HEK293 (cell line): ENCODE data around the gene NSFL1C.

ENCODE experiments used
- CTCF ChIA-PET: fragments of 350-600 bp; formaldehyde crosslinking; extraction: SDS; loops from one replicate; lab custom pipeline; 2021; ENCODE audit warnings: antibody characterized with exemption; lab: Yijun Ruan, JAX
- POLR2A ChIA-PET: fragments of 300-600 bp; formaldehyde crosslinking; extraction: SDS; loops from one replicate; lab custom pipeline; 2020; ENCODE audit warnings: antibody characterized with exemption, inconsistent platforms; lab: Yijun Ruan, JAX
- H3K27ac ChIP-seq: fragments of 200-500 bp; sonication (Bioruptor generic); 2 replicates; pipeline ENCODE4 v1.5.1; 2014; ENCODE audit warnings: low read depth, low read length, control low read depth, inconsistent platforms; ENCODE audit errors: extremely low read depth
- H3K36me3 ChIP-seq, 2 experiments: fragments of 200-500 bp in 1 of 2; sonication (Bioruptor generic) in 1 of 2; 1 replicate in 1 of 2; 2 replicates in 1 of 2; pipeline ENCODE4 v1.5.1; 2014 to 2017; ENCODE audit warnings: inconsistent platforms in 2 of 2, low read length in 2 of 2; ENCODE audit not compliant: control insufficient read depth in 2 of 2, insufficient read depth in 1 of 2
- H3K4me1 ChIP-seq: fragments of 200-500 bp; sonication (Bioruptor generic); 2 replicates; pipeline ENCODE4 v1.5.1; 2014; ENCODE audit warnings: mild to moderate bottlenecking, low read length, inconsistent platforms; ENCODE audit not compliant: control insufficient read depth, insufficient read depth
- H3K4me3 ChIP-seq: 2 replicates; pipeline ENCODE4 v1.5.1; 2011; ENCODE audit warnings: low read depth, mild to moderate bottlenecking, control low read depth, low read length, moderate library complexity
- H3K9me3 ChIP-seq: fragments of 200-500 bp; sonication (Bioruptor generic); 2 replicates; pipeline ENCODE4 v1.5.1; 2014; ENCODE audit warnings: low read depth, low read length, inconsistent platforms; ENCODE audit not compliant: control insufficient read depth, insufficient read depth
- HOXD13 ChIP-seq: sonication (generic); formaldehyde crosslinking; IDR thresholded peaks from 2 replicates; pipeline ENCODE4 v1.8.0; 2022; ENCODE audit warnings: missing genetic modification reagents, borderline replicate concordance
- SP7 ChIP-seq: fragments of 450-650 bp; formaldehyde crosslinking; IDR thresholded peaks from 2 replicates; pipeline ENCODE4 v1.5.1; 2016; ENCODE audit warnings: missing biosample characterization, missing genetic modification characterization
- TSHZ1 ChIP-seq: fragments of 450-650 bp; formaldehyde crosslinking; IDR thresholded peaks from 2 replicates; pipeline ENCODE4 v1.5.1; 2016; ENCODE audit warnings: missing biosample characterization, missing genetic modification characterization, borderline replicate concordance
- YY1 ChIP-seq: fragments of 450-650 bp; formaldehyde crosslinking; IDR thresholded peaks from 2 replicates; pipeline ENCODE4 v1.5.1; 2018; ENCODE audit warnings: missing biosample characterization, missing genetic modification characterization
- ZBTB11 ChIP-seq: fragments of 450-650 bp; formaldehyde crosslinking; conservative IDR thresholded peaks from 2 replicates; pipeline ENCODE4 v1.5.1; 2016; ENCODE audit warnings: low read depth, missing biosample characterization, missing genetic modification characterization
- ZNF133 ChIP-seq: fragments of 450-650 bp; formaldehyde crosslinking; IDR thresholded peaks from 2 replicates; pipeline ENCODE4 v1.5.1; 2016; ENCODE audit warnings: missing biosample characterization, missing genetic modification characterization
- ZNF138 ChIP-seq: fragments of 450-650 bp; formaldehyde crosslinking; IDR thresholded peaks from 2 replicates; pipeline ENCODE4 v1.5.1; 2016; ENCODE audit warnings: missing biosample characterization, missing genetic modification characterization, borderline replicate concordance
- ZNF169 ChIP-seq: fragments of 450-650 bp; formaldehyde crosslinking; IDR thresholded peaks from 2 replicates; pipeline ENCODE4 v1.5.1; 2016; ENCODE audit warnings: missing biosample characterization, missing genetic modification characterization
- ZNF202 ChIP-seq: fragments of 450-650 bp; formaldehyde crosslinking; IDR thresholded peaks from 2 replicates; pipeline ENCODE4 v1.5.1; 2016; ENCODE audit warnings: missing biosample characterization, missing genetic modification characterization, borderline replicate concordance
- ZNF24 ChIP-seq: fragments of 450-650 bp; formaldehyde crosslinking; IDR thresholded peaks from 2 replicates; pipeline ENCODE4 v1.5.1; 2016; ENCODE audit warnings: missing biosample characterization, missing genetic modification characterization
- ZNF292 ChIP-seq: fragments of 450-650 bp; formaldehyde crosslinking; IDR thresholded peaks from 2 replicates; pipeline ENCODE4 v1.5.1; 2016; ENCODE audit warnings: low read depth, missing biosample characterization, missing genetic modification characterization, borderline replicate concordance
- ZNF350 ChIP-seq: fragments of 450-650 bp; formaldehyde crosslinking; IDR thresholded peaks from 2 replicates; pipeline ENCODE4 v1.5.0; 2017; ENCODE audit warnings: missing biosample characterization, mild to moderate bottlenecking, missing genetic modification characterization
- ZNF510 ChIP-seq: fragments of 450-650 bp; formaldehyde crosslinking; IDR thresholded peaks from 2 replicates; pipeline ENCODE4 v1.5.1; 2018; ENCODE audit warnings: mild to moderate bottlenecking, missing genetic modification characterization, missing biosample characterization; ENCODE audit not compliant: insufficient replicate concordance
- ZNF561 ChIP-seq: fragments of 450-650 bp; IDR thresholded peaks from 2 replicates; pipeline ENCODE4 v1.5.1; 2018; ENCODE audit warnings: missing biosample characterization, missing genetic modification characterization, borderline replicate concordance
- ZNF585B ChIP-seq: fragments of 450-650 bp; formaldehyde crosslinking; IDR thresholded peaks from 2 replicates; pipeline ENCODE4 v1.5.1; 2016; ENCODE audit warnings: missing biosample characterization, missing genetic modification characterization
- ZNF623 ChIP-seq: fragments of 450-650 bp; formaldehyde crosslinking; IDR thresholded peaks from 2 replicates; pipeline ENCODE4 v1.5.1; 2016; ENCODE audit warnings: missing biosample characterization, missing genetic modification characterization
- ZNF843 ChIP-seq: fragments of 450-650 bp; formaldehyde crosslinking; IDR thresholded peaks from 2 replicates; pipeline ENCODE4 v1.5.1; 2016; ENCODE audit warnings: missing biosample characterization, missing genetic modification characterization
- ZXDB ChIP-seq: fragments of 450-650 bp; formaldehyde crosslinking; IDR thresholded peaks from 2 replicates; pipeline ENCODE4 v1.5.1; 2016; ENCODE audit warnings: missing biosample characterization, missing genetic modification characterization
- TF ChIP-seq, protein P1 (sequence below): fragments of 450-650 bp; formaldehyde crosslinking; IDR thresholded peaks from 2 replicates; pipeline ENCODE4 v1.5.1; 2016; ENCODE audit warnings: missing biosample characterization, missing genetic modification characterization

NSFL1C gene

DNA sequence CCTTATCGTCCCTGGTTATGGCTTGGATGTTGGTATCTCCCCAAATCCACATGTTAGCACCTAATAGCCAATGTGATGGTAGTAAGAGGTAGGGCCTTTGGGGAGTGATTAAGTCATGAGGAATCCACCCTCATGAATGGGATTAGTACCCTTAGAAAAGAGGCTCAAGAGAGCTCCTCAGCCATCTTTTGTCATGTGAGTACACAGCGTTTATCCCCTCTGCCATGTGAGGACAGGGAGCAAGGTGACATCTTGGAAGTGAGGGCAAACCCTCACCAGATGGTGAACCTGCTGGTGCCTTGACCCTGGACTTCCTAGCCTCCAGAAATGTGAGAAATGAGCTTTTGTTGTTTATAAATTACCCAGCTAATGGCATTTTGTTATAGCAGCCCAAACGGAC lies 40.6 kb upstream of the NSFL1C start:
- Histone ChIP-seq H3K9me3 (no peaks in the 10 kb centered on the region; the same call in 1 of the 2 replicates), H3K4me1 (no peaks in the 10 kb centered on the region), H3K4me3 (no peak overlapping the region), H3K36me3 (no peaks in the 10 kb centered on the region), H3K27ac (no peak overlapping the region)
- ChIA-PET CTCF (interaction anchor here (0.6 to 2.5 kb wide), 5 partner anchors 38 to 270 kb away, joined by 3 to 6 read pairs (median 3); no protein-coding TSS in a partner anchor), POLR2A (no interaction called here)
- TF ChIP-seq ZNF169 (tag by site-specific recombination): no peak

GRCh38 chr20:1505871-1506270 lies 39.2 kb upstream of the NSFL1C start:
- ChIA-PET POLR2A (interaction anchor here (0.6 kb wide), 1 partner anchor 1412 kb away, joined by 6 read pairs; no protein-coding TSS in a partner anchor), CTCF (interaction anchor here (1.3 to 2.5 kb wide), 2 partner anchors 37 to 271 kb away, joined by 4 to 6 read pairs; no protein-coding TSS in a partner anchor)
- Histone ChIP-seq H3K36me3 (no peaks in the 10 kb centered on the region), H3K4me1 (no peaks in the 10 kb centered on the region), H3K4me3 (no peak overlapping the region), H3K9me3 (no peaks in the 10 kb centered on the region; the same call in 1 of the 2 replicates), H3K27ac (no peak overlapping the region)
- no peak for TF ChIP-seq ZNF202
- no peak for TF ChIP-seq ZNF585B (tag by site-specific recombination)
- TF ChIP-seq ZNF350: no peak
- no peak for TF ChIP-seq ZBTB11 (tag by site-specific recombination)
- TF ChIP-seq ZNF138 (tag by site-specific recombination): no peak
- no peak for TF ChIP-seq ZNF24 (tag by site-specific recombination)
- no peak for TF ChIP-seq YY1 (tag by site-specific recombination)
- TF ChIP-seq ZNF623: no peak
- no peak for TF ChIP-seq ZNF292 (tag by site-specific recombination)
- no peak for TF ChIP-seq TSHZ1 (tag by site-specific recombination)
- no peak for TF ChIP-seq ZNF843 (tag by site-specific recombination)
- no peak for TF ChIP-seq SP7 (tag by site-specific recombination)
- no peak for TF ChIP-seq HOXD13 (CRISPR knock-in tag)
- no peak for TF ChIP-seq ZNF510 (tag by site-specific recombination)
- no peak for TF ChIP-seq ZXDB (tag by site-specific recombination)
- TF ChIP-seq ZNF561 (tag by site-specific recombination): no peak
- TF ChIP-seq ZNF133 (tag by site-specific recombination): no peak
- TF ChIP-seq, protein P1, sequence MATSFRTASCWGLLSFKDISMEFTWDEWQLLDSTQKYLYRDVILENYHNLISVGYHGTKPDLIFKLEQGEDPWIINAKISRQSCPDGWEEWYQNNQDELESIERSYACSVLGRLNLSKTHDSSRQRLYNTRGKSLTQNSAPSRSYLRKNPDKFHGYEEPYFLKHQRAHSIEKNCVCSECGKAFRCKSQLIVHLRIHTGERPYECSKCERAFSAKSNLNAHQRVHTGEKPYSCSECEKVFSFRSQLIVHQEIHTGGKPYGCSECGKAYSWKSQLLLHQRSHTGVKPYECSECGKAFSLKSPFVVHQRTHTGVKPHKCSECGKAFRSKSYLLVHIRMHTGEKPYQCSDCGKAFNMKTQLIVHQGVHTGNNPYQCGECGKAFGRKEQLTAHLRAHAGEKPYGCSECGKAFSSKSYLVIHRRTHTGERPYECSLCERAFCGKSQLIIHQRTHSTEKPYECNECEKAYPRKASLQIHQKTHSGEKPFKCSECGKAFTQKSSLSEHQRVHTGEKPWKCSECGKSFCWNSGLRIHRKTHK: no peak
